MCF 10A (cell line): Measurements from ENCODE around the gene TFDP1. TPM values are rescaled to one million over a fixed set of nuclear protein-coding genes. Genes with fewer than 3 reads are reported as not detected.

Experiments used
- BruUV-seq: library from RNA; stranded (reverse); fragments of 400-500 nt; replicated peaks from 2 replicates; lab custom pipeline; 2021; lab: Mats Ljungman, UMichigan
- CTCF ChIA-PET: fragments of 300-600 bp; sonication (Branson Sonifier 250); formaldehyde crosslinking; extraction: SDS; loops from one replicate; lab custom pipeline; 2021; ENCODE audit warnings: antibody characterized with exemption, inconsistent platforms; lab: Yijun Ruan, JAX
- POLR2A ChIA-PET: fragments of 300-600, 350-650 bp; sonication (Branson Sonifier 250); formaldehyde crosslinking; extraction: SDS; loops from one replicate; lab custom pipeline; 2020; ENCODE audit warnings: antibody characterized with exemption, inconsistent platforms; lab: Yijun Ruan, JAX
- DNase-seq: peaks from one replicate; pipeline ENCODE4 v3.0.0-alpha.2; 2018; ENCODE audit not compliant: unreplicated experiment
- H3K27ac Mint-ChIP-seq: one replicate; pipeline ENCODE4 v1.8.0; 2022; ENCODE audit warnings: mild to moderate bottlenecking, low read depth, mixed read lengths; ENCODE audit not compliant: unreplicated experiment
- H3K27me3 Mint-ChIP-seq: one replicate; pipeline ENCODE4 v1.8.0; 2022; ENCODE audit warnings: mixed read lengths; ENCODE audit not compliant: insufficient read depth, unreplicated experiment
- H3K36me3 Mint-ChIP-seq: one replicate; pipeline ENCODE4 v1.8.0; 2022; ENCODE audit warnings: mild to moderate bottlenecking, moderate library complexity, mixed read lengths; ENCODE audit not compliant: insufficient read depth, unreplicated experiment
- H3K4me1 Mint-ChIP-seq: one replicate; pipeline ENCODE4 v1.8.0; 2022; ENCODE audit warnings: mixed read lengths; ENCODE audit not compliant: insufficient read depth, unreplicated experiment
- H3K4me3 Mint-ChIP-seq: one replicate; pipeline ENCODE4 v1.8.0; 2022; ENCODE audit warnings: mild to moderate bottlenecking, moderate library complexity, mixed read lengths; ENCODE audit not compliant: unreplicated experiment
- H3K9me3 Mint-ChIP-seq: one replicate; pipeline ENCODE4 v1.8.0; 2022; ENCODE audit warnings: mixed read lengths; ENCODE audit not compliant: unreplicated experiment
- intact Hi-C: fragments of 100-400 bp; cut with micrococcal nuclease; formaldehyde crosslinking; loops from 2 replicates; pipeline ENCODE4 v1.14.1; 2022
- total RNA-seq: library from RNA; stranded (reverse); gene quantifications from 2 replicates; pipeline ENCODE4 v1.2.3, GENCODE V29; 2022
- TF ChIP-seq, protein P1 (sequence below): fragments of 200-600 bp; IDR thresholded peaks from one replicate; pipeline ENCODE4 v1.8.0; 2022; ENCODE audit warnings: antibody characterized with exemption, mild to moderate bottlenecking; ENCODE audit not compliant: unreplicated experiment

TFDP1 gene
- total RNA-seq, 1 experiment from 2014 or later = 100 TPM

DNA sequence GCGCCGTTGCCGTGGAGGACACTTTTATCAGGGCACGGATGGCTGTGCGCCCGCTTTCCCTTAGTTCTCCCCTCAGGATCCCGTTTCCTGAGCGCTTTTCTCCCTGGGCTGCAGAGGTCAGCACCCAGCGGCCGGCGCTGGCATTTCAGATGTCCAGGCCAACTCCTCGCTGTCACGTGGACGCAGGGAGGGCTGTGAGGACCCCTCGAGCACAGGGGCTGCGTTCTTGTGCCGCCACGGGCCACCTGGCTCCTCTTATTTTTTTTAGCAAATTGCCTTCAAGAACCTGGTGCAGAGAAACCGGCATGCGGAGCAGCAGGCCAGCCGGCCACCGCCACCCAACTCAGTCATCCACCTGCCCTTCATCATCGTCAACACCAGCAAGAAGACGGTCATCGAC lies 51.2 kb downstream of the TFDP1 start:
- DNase-seq = no peak
- Mint-ChIP-seq H3K9me3 (no peaks in the 10 kb centered on the region), H3K36me3 (peaks cover 82% of the 10 kb centered on the region), H3K27me3 (no peaks in the 10 kb centered on the region), H3K27ac (no peak overlapping the region), H3K4me1 (no peaks in the 10 kb centered on the region), H3K4me3 (no peak overlapping the region)
- BruUV-seq = no TSS peak
- intact Hi-C loops = no loop called here
- TF ChIP-seq, protein P1, sequence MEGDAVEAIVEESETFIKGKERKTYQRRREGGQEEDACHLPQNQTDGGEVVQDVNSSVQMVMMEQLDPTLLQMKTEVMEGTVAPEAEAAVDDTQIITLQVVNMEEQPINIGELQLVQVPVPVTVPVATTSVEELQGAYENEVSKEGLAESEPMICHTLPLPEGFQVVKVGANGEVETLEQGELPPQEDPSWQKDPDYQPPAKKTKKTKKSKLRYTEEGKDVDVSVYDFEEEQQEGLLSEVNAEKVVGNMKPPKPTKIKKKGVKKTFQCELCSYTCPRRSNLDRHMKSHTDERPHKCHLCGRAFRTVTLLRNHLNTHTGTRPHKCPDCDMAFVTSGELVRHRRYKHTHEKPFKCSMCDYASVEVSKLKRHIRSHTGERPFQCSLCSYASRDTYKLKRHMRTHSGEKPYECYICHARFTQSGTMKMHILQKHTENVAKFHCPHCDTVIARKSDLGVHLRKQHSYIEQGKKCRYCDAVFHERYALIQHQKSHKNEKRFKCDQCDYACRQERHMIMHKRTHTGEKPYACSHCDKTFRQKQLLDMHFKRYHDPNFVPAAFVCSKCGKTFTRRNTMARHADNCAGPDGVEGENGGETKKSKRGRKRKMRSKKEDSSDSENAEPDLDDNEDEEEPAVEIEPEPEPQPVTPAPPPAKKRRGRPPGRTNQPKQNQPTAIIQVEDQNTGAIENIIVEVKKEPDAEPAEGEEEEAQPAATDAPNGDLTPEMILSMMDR = no peak
- POLR2A ChIA-PET = no interaction called here
- CTCF ChIA-PET = no interaction called here

DNA sequence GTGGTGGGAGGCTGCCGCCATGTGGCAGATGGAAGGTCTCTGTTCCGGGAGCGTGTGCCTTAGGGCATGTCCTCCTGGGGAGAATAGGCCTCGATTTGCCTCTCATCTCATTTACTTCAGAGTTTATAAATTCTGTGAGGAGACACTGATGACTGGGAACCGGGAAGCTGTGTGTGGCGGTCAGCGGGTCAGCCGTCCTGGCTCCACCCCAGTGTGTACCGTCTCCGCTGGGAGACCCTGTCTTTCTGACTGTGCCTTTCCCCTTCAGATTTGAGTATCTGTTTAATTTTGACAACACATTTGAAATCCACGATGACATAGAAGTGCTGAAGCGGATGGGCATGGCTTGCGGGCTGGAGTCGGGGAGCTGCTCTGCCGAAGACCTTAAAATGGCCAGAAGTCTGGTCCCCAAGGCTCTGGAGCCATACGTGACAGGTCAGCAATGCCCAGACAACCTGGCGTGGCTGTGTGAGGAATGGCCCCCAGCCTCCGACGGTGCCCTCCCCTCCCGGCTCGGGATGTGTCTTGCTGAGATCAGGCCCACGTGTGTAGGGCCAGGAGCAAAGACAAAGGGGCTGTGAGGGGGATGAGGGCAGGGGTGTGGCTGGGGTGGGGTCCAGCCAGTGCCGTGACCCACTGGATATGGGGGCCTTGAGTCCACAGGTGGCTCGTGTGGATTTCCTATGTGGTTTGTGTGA lies 51.9 kb downstream of the TFDP1 start:
- Mint-ChIP-seq H3K4me3 (no peak overlapping the region), H3K4me1 (no peaks in the 10 kb centered on the region), H3K27ac (no peak overlapping the region), H3K36me3 (peaks cover 85% of the 10 kb centered on the region), H3K27me3 (no peaks in the 10 kb centered on the region), H3K9me3 (no peaks in the 10 kb centered on the region)
- ChIA-PET POLR2A (no interaction called here), CTCF (no interaction called here)
- intact Hi-C loops = no loop called here
- BruUV-seq = no TSS peak
- DNase-seq = no peak
- TF ChIP-seq, protein P1 = no peak

DNA sequence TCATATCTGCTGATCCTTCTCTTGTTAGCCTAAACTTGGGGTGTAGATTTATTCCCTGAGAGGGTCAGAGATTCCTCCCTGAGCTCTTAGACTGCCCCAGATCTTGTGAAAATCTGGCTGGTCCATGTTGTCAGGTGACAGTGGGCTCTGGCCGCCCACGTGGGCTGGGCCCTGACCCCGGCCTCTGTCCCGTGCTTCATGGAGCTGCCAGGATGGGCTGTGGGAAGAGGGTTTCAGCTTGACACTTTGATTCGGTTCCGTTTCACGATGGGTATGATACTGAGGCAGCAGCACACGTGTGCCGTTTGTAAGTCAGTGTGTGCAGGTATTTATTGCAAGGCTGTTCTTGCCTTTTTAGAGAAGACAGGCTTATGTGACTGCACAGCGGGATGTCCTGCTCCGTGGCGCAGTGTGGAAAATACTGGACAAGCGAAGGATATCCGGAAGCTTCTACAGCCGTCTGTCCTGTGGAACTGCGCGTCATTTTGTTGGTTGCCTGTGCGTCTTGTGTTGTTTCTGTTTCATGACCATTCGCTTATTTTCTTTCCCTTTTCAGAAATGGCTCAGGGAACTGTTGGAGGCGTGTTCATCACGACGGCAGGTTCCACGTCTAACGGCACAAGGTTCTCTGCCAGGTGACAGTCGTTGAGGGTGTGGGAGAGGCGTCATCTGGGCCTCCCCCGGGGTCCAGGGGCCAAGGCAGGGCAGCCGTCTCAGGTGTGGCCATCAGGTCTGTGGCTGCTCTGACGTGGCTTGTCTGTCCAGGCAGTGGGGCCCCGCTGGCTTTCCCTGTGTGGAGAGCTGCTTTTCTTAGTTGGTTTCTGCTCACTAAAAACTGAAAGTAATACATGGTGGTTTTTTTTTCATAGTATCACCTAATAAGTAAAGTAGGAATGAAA lies 53.0 kb downstream of the TFDP1 start:
- BruUV-seq = no TSS peak
- Mint-ChIP-seq H3K9me3 (peaks cover 5% of the 10 kb centered on the region), H3K4me3 (no peak overlapping the region), H3K27ac (no peak overlapping the region), H3K36me3 (peaks cover 85% of the 10 kb centered on the region), H3K27me3 (no peaks in the 10 kb centered on the region), H3K4me1 (no peaks in the 10 kb centered on the region)
- intact Hi-C loops = no loop called here
- TF ChIP-seq, protein P1 = no peak
- DNase-seq = no peak
- POLR2A ChIA-PET = no interaction called here
- CTCF ChIA-PET = no interaction called here

DNA sequence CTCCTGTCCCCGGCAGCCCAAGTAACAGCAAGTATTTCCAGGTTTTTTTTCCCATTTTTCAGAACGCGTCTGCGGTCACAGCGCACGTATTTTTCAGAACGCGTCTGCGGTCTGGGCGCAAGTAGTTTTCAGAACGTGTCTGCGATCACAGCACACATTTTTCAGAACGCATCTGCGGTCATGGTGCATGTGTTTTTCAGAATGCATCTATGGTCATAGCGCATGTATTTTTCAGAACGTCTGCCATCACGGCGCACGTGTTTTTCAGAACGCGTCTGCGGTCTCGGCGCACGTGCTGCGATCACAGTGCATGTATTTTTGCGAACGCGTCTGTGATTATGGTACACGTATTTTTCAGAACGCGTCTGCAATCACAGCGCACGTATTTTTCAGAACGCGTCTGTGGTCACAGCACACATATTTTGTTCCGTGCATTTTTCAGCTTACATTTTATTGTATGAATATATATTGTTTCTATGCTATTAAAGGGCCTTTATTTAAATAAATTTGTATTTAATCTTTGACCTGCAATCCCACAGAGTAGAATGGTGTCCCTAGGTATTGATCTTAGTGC lies 53.7 kb downstream of the TFDP1 start:
- Mint-ChIP-seq H3K9me3 (peaks cover 9% of the 10 kb centered on the region), H3K4me3 (no peak overlapping the region), H3K27me3 (no peaks in the 10 kb centered on the region), H3K27ac (no peak overlapping the region), H3K36me3 (peaks cover 82% of the 10 kb centered on the region), H3K4me1 (no peaks in the 10 kb centered on the region)
- TF ChIP-seq, protein P1 = no peak
- intact Hi-C loops = no loop called here
- CTCF ChIA-PET = no interaction called here
- no TSS peak for BruUV-seq
- POLR2A ChIA-PET = no interaction called here
- DNase-seq = no peak
